A673 (cell line): ENCODE measurements around the gene DRC7. TPM values are rescaled to one million over a fixed set of nuclear protein-coding genes. Genes with fewer than 3 reads are reported as not detected.
"Not testable (repeated sequence)": the region's sequence is repeated elsewhere in the genome, so short reads cannot be mapped to it uniquely, and the experiment has no call there.

Source experiments
- BruUV-seq: library from RNA; stranded (reverse); fragments of 400-500 nt; replicated peaks from 2 replicates; lab custom pipeline; 2021; lab: Mats Ljungman, UMichigan
- CTCF ChIA-PET: fragments of 300-600 bp; sonication (Branson Sonifier 250); formaldehyde crosslinking; loops from one replicate; lab custom pipeline; 2022; ENCODE audit warnings: antibody characterized with exemption; lab: Charles Lee
- POLR2A ChIA-PET: fragments of 300-600 bp; sonication (Branson Sonifier 250); formaldehyde crosslinking; loops from one replicate; lab custom pipeline; 2022; ENCODE audit warnings: antibody characterized with exemption; ENCODE audit not compliant: low non-redundant PET; lab: Charles Lee
- DNase-seq: peaks from one replicate; pipeline ENCODE4 v3.0.0-alpha.2; 2015; ENCODE audit warnings: low spot score
- H3K27ac ChIP-seq: fragments of 200-600 bp; sonication (generic); 2 replicates; pipeline ENCODE4 v1.5.1; 2016; ENCODE audit warnings: mixed run types, low read depth, mild to moderate bottlenecking, mixed read lengths, antibody characterized with exemption, low read length; ENCODE audit not compliant: poor library complexity, severe bottlenecking
- H3K27me3 ChIP-seq: fragments of 200-600 bp; sonication (generic); replicated peaks from 2 replicates; pipeline ENCODE4 v1.6.1; 2017; ENCODE audit warnings: mixed run types, low read depth, mild to moderate bottlenecking, mixed read lengths, antibody characterized with exemption, low read length; ENCODE audit not compliant: insufficient read depth, poor library complexity
- H3K36me3 ChIP-seq: fragments of 200-600 bp; sonication (generic); 2 replicates; pipeline ENCODE4 v1.6.1; 2016; ENCODE audit warnings: mixed run types, mild to moderate bottlenecking, mixed read lengths, antibody characterized with exemption, low read length; ENCODE audit not compliant: insufficient read depth, poor library complexity, severe bottlenecking
- H3K4me1 ChIP-seq: fragments of 200-600 bp; sonication (generic); 2 replicates; pipeline ENCODE4 v1.6.1; 2017; ENCODE audit warnings: mixed run types, mild to moderate bottlenecking, mixed read lengths, antibody characterized with exemption, low read length; ENCODE audit not compliant: insufficient read depth, poor library complexity, severe bottlenecking
- H3K4me3 ChIP-seq: fragments of 200-600 bp; sonication (generic); 2 replicates; pipeline ENCODE4 v1.5.1; 2016; ENCODE audit warnings: low read depth, mixed run types, mild to moderate bottlenecking, mixed read lengths, low read length; ENCODE audit not compliant: poor library complexity, severe bottlenecking
- H3K9me3 ChIP-seq: fragments of 200-600 bp; sonication (generic); 2 replicates; pipeline ENCODE4 v1.6.1; 2016; ENCODE audit warnings: mixed run types, low read depth, mild to moderate bottlenecking, mixed read lengths, antibody characterized with exemption, low read length; ENCODE audit not compliant: poor library complexity, severe bottlenecking
- CTCF ChIP-seq: fragments of 300-800, 200-600 bp; sonication (generic); conservative IDR thresholded peaks from 2 replicates; pipeline ENCODE4 v1.5.1; 2017; ENCODE audit warnings: low read depth, mild to moderate bottlenecking, antibody characterized with exemption, low read length, moderate library complexity, mixed read lengths
- EZH2 ChIP-seq: fragments of 200-600 bp; sonication (generic); IDR thresholded peaks from 2 replicates; pipeline ENCODE4 v1.6.1; 2017; ENCODE audit warnings: borderline replicate concordance, low read depth, mild to moderate bottlenecking, mixed read lengths, antibody characterized with exemption, low read length; ENCODE audit not compliant: poor library complexity, severe bottlenecking
- intact Hi-C: fragments of 100-400 bp; cut with micrococcal nuclease; formaldehyde crosslinking; loops from one replicate; pipeline ENCODE4 v1.10.0; 2022; ENCODE audit not compliant: unreplicated experiment
- total RNA-seq: library from RNA; stranded (reverse); gene quantifications from 2 replicates; pipeline ENCODE4 v1.2.3, GENCODE V29; 2021

Gene DRC7
- total RNA-seq, 1 experiment from 2014 or later: not detected

GRCh38 chr16:57728336-57729181 lies 34.0 kb downstream of the DRC7 start:
- no peak overlapping the region for H3K4me3 ChIP-seq
- ChIA-PET CTCF (no interaction called here), POLR2A (no interaction called here)
- no peaks in the 10 kb centered on the region for H3K4me1 ChIP-seq
- no peak for DNase-seq
- no peaks in the 10 kb centered on the region for H3K36me3 ChIP-seq
- no TSS peak for BruUV-seq
- intact Hi-C loops: no loop called here
- H3K27ac ChIP-seq: no peak overlapping the region
- TF ChIP-seq EZH2: no peak
- TF ChIP-seq CTCF: no peak
- H3K27me3 ChIP-seq: no peaks in the 10 kb centered on the region
- peaks cover 8% of the 10 kb centered on the region for H3K9me3 ChIP-seq

GRCh38 chr16:57729182-57729484 lies 34.5 kb downstream of the DRC7 start:
- Histone ChIP-seq H3K4me1 (no peaks in the 10 kb centered on the region), H3K36me3 (no peaks in the 10 kb centered on the region), H3K27ac (no peak overlapping the region), H3K9me3 (peaks cover 9% of the 10 kb centered on the region), H3K4me3 (no peak overlapping the region), H3K27me3 (no peaks in the 10 kb centered on the region)
- ChIA-PET CTCF (no interaction called here), POLR2A (no interaction called here)
- TF ChIP-seq CTCF (no peak), EZH2 (no peak)
- intact Hi-C loops: no loop called here
- BruUV-seq: no TSS peak
- no peak for DNase-seq

GRCh38 chr16:57729852-57730251 lies 35.2 kb downstream of the DRC7 start:
- DNase-seq, BruUV-seq, H3K9me3 ChIP-seq, H3K27me3 ChIP-seq, H3K27ac ChIP-seq, H3K4me3 ChIP-seq, POLR2A ChIA-PET, CTCF ChIA-PET, H3K4me1 ChIP-seq, H3K36me3 ChIP-seq, intact Hi-C loops: not testable (repeated sequence)
